ENCODE measurements around the gene S100A13. TPM values are rescaled to one million over a fixed set of nuclear protein-coding genes. Genes with fewer than 3 reads are reported as not detected.
"Not testable (repeated sequence)": the region's sequence is repeated elsewhere in the genome, so short reads cannot be mapped to it uniquely, and the experiment has no call there.

S100A13 gene
- total RNA-seq = 100 to 1,000 TPM; 224 to 284 TPM
- 186 TPM for polyA plus RNA-seq (2013, experiment 1 of 2)
- 215 TPM for polyA plus RNA-seq (2013, experiment 2 of 2)
- long read RNA-seq, experiment 1, partial matches to known transcripts = 74 of 76 reads
- long read RNA-seq, experiment 1, other reads (novel, unspliced or antisense) = 0 of 76 reads
- long read RNA-seq, experiment 2, partial matches to known transcripts = 27 of 31 reads
- long read RNA-seq, experiment 2, other reads (novel, unspliced or antisense) = 2 of 31 reads
- long read RNA-seq, experiment 3, partial matches to known transcripts = 1 of 5 reads
- long read RNA-seq, experiment 3, other reads (novel, unspliced or antisense) = 3 of 5 reads
- long read RNA-seq, experiment 4, partial matches to known transcripts = 2 of 6 reads
- long read RNA-seq, experiment 4, other reads (novel, unspliced or antisense) = 2 of 6 reads

- WGBS, 2 experiments (ENCODE audit: insufficient coverage in 1 of 2, insufficient read length in 1 of 2) = 5 to 6% methylated on average over 18 to 28 of the region's 28 CpGs
- Histone ChIP-seq H3K27me3 (ENCODE audit: control insufficient read depth, insufficient read depth, low read length, poor library complexity, severe bottlenecking) (no peaks in the 10 kb centered on the region), H3K27ac (ENCODE audit: low read depth, low read length) (peak within 1 kb of the TSS; percentile 63), H3K4me3 (ENCODE audit: low read length) (peak within 1 kb of the TSS; percentile 99), H3K9me3 (ENCODE audit: control insufficient read depth, low read length) (no peaks in the 10 kb centered on the region), H3K36me3 (ENCODE audit: control insufficient read depth, insufficient read depth, low read length) (peaks cover 38% of the 10 kb centered on the region), H3K9ac (ENCODE audit: extremely low read depth, low read length, poor library complexity, severe bottlenecking) (peak within 1 kb of the TSS; percentile 85), H3K4me1 (ENCODE audit: control insufficient read depth, insufficient read depth, low read length) (no peaks in the 10 kb centered on the region)
- no peaks in the 10 kb centered on the region for H3K9me3 Mint-ChIP-seq
- no peaks in the 10 kb centered on the region for H3K27me3 Mint-ChIP-seq (ENCODE audit: insufficient read depth)
- peak within 1 kb of the TSS; percentile 89 for H3K4me3 Mint-ChIP-seq
- peaks cover 31% of the 10 kb centered on the region for H3K4me1 Mint-ChIP-seq
- H3K27ac Mint-ChIP-seq = peak within 1 kb of the TSS; percentile 96
- DNase-seq = peak; percentile 98
- H3K36me3 Mint-ChIP-seq (ENCODE audit: low read depth) = peaks cover 40% of the 10 kb centered on the region
- peak; percentile 95 for TF ChIP-seq CTCF (conservative IDR thresholded peaks at IDR 0.05)
Measured at GRCh38 chr1:153626904-153627714, at the start of gene S100A13. S100A13 (minus strand) TSS chr1:153627505; CDS start chr1:153626472, 1,033 bp downstream.

- Histone ChIP-seq H3K4me3 (ENCODE audit: low read length) (no peak overlapping the region), H3K27ac (ENCODE audit: low read depth, low read length) (no peak overlapping the region), H3K9ac (ENCODE audit: extremely low read depth, low read length, poor library complexity, severe bottlenecking) (no peak overlapping the region), H3K27me3 (ENCODE audit: control insufficient read depth, insufficient read depth, low read length, poor library complexity, severe bottlenecking) (peaks cover 8% of the 10 kb centered on the region), H3K36me3 (ENCODE audit: control insufficient read depth, insufficient read depth, low read length) (peaks cover 15% of the 10 kb centered on the region), H3K9me3 (ENCODE audit: control insufficient read depth, low read length) (peaks cover 7% of the 10 kb centered on the region), H3K4me1 (ENCODE audit: control insufficient read depth, insufficient read depth, low read length) (no peaks in the 10 kb centered on the region)
- H3K36me3 Mint-ChIP-seq (ENCODE audit: low read depth) = peaks cover 18% of the 10 kb centered on the region
- no peak overlapping the region for H3K27ac Mint-ChIP-seq
- no peak for TF ChIP-seq CTCF (conservative IDR thresholded peaks at IDR 0.05)
- no peak overlapping the region for H3K4me3 Mint-ChIP-seq
- peaks cover 8% of the 10 kb centered on the region for H3K27me3 Mint-ChIP-seq (ENCODE audit: insufficient read depth)
- DNase-seq = no peak
- 94 to 100% methylated on average over 1 to 2 of the region's 2 CpGs for WGBS, 2 experiments (ENCODE audit: insufficient coverage in 1 of 2, insufficient read length in 1 of 2)
- H3K9me3 Mint-ChIP-seq = no peaks in the 10 kb centered on the region
- peaks cover 11% of the 10 kb centered on the region for H3K4me1 Mint-ChIP-seq
Measured at GRCh38 chr1:153673511-153673910, 46.2 kb upstream of the S100A13 start.

- H3K36me3 Mint-ChIP-seq (ENCODE audit: low read depth) = peaks cover 35% of the 10 kb centered on the region
- H3K4me3 ChIP-seq (ENCODE audit: low read length) = peak overlapping the region; percentile 96
- H3K27me3 Mint-ChIP-seq (ENCODE audit: insufficient read depth); H3K9me3 Mint-ChIP-seq; DNase-seq; H3K4me1 ChIP-seq (ENCODE audit: control insufficient read depth, insufficient read depth, low read length); H3K4me1 Mint-ChIP-seq; H3K27ac Mint-ChIP-seq; H3K9me3 ChIP-seq (ENCODE audit: control insufficient read depth, low read length); H3K4me3 Mint-ChIP-seq; H3K27me3 ChIP-seq (ENCODE audit: control insufficient read depth, insufficient read depth, low read length, poor library complexity, severe bottlenecking): not testable (repeated sequence)
- H3K9ac ChIP-seq (ENCODE audit: extremely low read depth, low read length, poor library complexity, severe bottlenecking) = peak overlapping the region; percentile 97
- H3K27ac ChIP-seq (ENCODE audit: low read depth, low read length) = peak overlapping the region; percentile 85
- peak; percentile 33 for TF ChIP-seq CTCF (conservative IDR thresholded peaks at IDR 0.05)
- peaks cover 32% of the 10 kb centered on the region for H3K36me3 ChIP-seq (ENCODE audit: control insufficient read depth, insufficient read depth, low read length)
- WGBS, 2 experiments (ENCODE audit: insufficient coverage in 1 of 2, insufficient read length in 1 of 2) = 34 to 42% methylated on average over 15 to 28 of the region's 28 CpGs
Measured at GRCh38 chr1:153671628-153672353, 44.5 kb upstream of the S100A13 start.

Measured in endodermal cell (in vitro differentiated cells).